Measurements from ENCODE around the gene BIRC6. TPM values are rescaled to one million over a fixed set of nuclear protein-coding genes. Genes with fewer than 3 reads are reported as not detected.

Gene BIRC6
- polyA plus RNA-seq, 3 donors = 11.5 to 32.6 (median 12.9) TPM

DNA sequence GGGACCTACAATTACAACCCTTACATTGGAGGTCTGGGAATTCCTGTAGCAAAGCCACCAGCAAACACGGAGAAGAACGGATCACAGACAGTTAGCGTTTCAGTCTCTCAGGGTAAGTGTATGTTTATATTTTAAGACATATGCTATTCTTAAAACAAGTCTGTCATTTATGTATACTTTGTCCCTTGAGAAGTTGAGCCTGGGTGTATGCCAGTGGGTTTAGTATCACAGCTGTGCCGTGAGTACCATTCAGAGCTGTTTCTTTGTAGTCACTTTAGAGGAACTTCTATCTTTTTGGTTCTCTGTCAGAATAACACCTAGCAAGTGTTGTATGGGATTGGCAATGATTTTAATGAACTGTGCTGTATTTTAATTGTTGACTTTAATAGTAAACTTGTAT lies 125.6 kb downstream of the BIRC6 start:
- no peaks in the 10 kb centered on the region for H3K9me3 Mint-ChIP-seq
- no CpG with 5 or more reads among the region's 4 CpGs for WGBS (ENCODE audit: insufficient coverage)
- peak overlapping the region in 3 of 7 donors; percentile 4 to 43 (median 26) for H3K27ac Mint-ChIP-seq
- H3K4me1 ChIP-seq (ENCODE audit: control insufficient read depth in 1 of 2, insufficient read depth in 2 of 2, low read length in 2 of 2) = peaks cover 24 to 25% of the 10 kb centered on the region in 2 donors
- peaks cover 29% of the 10 kb centered on the region for H3K79me2 ChIP-seq (ENCODE audit: insufficient read depth, low read length)
- H3K27ac ChIP-seq (ENCODE audit: low read depth in 1 of 2, low read length in 2 of 2) = peak overlapping the region in 1 of 2 donors; percentile 61
- H3K9me3 ChIP-seq (replicated peaks in 1 of 2; ENCODE audit: control insufficient read depth in 1 of 2, insufficient read depth in 1 of 2, low read length in 2 of 2) = no peaks in the 10 kb centered on the region
- TF ChIP-seq, protein P1, sequence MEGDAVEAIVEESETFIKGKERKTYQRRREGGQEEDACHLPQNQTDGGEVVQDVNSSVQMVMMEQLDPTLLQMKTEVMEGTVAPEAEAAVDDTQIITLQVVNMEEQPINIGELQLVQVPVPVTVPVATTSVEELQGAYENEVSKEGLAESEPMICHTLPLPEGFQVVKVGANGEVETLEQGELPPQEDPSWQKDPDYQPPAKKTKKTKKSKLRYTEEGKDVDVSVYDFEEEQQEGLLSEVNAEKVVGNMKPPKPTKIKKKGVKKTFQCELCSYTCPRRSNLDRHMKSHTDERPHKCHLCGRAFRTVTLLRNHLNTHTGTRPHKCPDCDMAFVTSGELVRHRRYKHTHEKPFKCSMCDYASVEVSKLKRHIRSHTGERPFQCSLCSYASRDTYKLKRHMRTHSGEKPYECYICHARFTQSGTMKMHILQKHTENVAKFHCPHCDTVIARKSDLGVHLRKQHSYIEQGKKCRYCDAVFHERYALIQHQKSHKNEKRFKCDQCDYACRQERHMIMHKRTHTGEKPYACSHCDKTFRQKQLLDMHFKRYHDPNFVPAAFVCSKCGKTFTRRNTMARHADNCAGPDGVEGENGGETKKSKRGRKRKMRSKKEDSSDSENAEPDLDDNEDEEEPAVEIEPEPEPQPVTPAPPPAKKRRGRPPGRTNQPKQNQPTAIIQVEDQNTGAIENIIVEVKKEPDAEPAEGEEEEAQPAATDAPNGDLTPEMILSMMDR (IDR thresholded peaks at IDR 0.05) = no peak
- no peak overlapping the region for H3K9ac ChIP-seq (ENCODE audit: insufficient read depth, low read length, poor library complexity, severe bottlenecking)
- peaks cover 59 to 83% of the 10 kb centered on the region in 2 donors for H3K36me3 ChIP-seq (replicated peaks in 1 of 2; ENCODE audit: control insufficient read depth in 1 of 2, insufficient read depth in 2 of 2, low read length in 2 of 2)
- no peaks in the 10 kb centered on the region for H4K20me1 ChIP-seq (ENCODE audit: insufficient read depth, low read length)
- no peaks in the 10 kb centered on the region for H3K27me3 ChIP-seq (ENCODE audit: control insufficient read depth in 2 of 2, insufficient read depth in 2 of 2, low read length in 2 of 2)
- intact Hi-C loops (cut with micrococcal nuclease) = loop anchor here (10.0 kb wide), 1 partner anchor 218 kb away; the partner anchor contains the start of gene NLRC4 (in 2 of the 2)
- H3K4me1 Mint-ChIP-seq = peaks cover 18% of the 10 kb centered on the region
- peaks cover 60 to 79% of the 10 kb centered on the region in 2 donors for H3K36me3 Mint-ChIP-seq
- H3K4me3 ChIP-seq (replicated peaks in 1 of 3; ENCODE audit: low read depth in 2 of 3, low read length in 3 of 3) = no peak overlapping the region
- no peaks in the 10 kb centered on the region for H3K27me3 Mint-ChIP-seq (ENCODE audit: low read depth in 3 of 3)
- H2AFZ ChIP-seq (ENCODE audit: insufficient read depth, low read depth, low read length, poor library complexity, severe bottlenecking) = no peak overlapping the region
- DNase-seq = no peak
- H3K4me3 Mint-ChIP-seq = no peak overlapping the region
- no peak overlapping the region for H3K4me2 ChIP-seq (replicated peaks; ENCODE audit: extremely low read depth, low read length, poor library complexity, severe bottlenecking)

DNA sequence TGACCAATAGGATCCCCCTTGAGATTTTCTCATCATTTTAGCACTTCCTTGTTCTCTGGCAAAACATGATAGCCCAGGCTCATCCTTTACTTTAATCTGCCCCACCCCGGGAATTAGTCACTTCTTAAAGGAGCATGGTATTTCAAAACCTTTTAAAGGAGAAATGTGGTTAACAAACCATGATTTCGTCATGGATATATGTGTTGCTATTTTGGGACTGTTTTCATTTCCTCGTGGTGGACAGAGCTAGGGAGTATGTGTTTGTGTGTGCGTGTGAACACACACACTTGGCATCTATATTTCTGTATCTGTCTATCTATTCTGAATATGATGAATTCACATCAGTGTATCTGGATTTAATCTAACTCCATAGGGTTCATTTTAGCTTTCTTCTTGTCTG lies 128.1 kb downstream of the BIRC6 start:
- TF ChIP-seq, protein P1 (IDR thresholded peaks at IDR 0.05) = no peak
- Mint-ChIP-seq H3K9me3 (no peaks in the 10 kb centered on the region), H3K36me3 (peaks cover 52 to 81% of the 10 kb centered on the region in 2 donors), H3K27me3 (ENCODE audit: low read depth in 3 of 3) (no peaks in the 10 kb centered on the region), H3K27ac (peak overlapping the region; percentile 85 to 97 (median 95)), H3K4me3 (peak overlapping the region in 1 of 2 donors; percentile 43), H3K4me1 (peaks cover 18% of the 10 kb centered on the region)
- peaks cover 24 to 25% of the 10 kb centered on the region in 2 donors for H3K4me1 ChIP-seq (ENCODE audit: control insufficient read depth in 1 of 2, insufficient read depth in 2 of 2, low read length in 2 of 2)
- H3K27me3 ChIP-seq (ENCODE audit: control insufficient read depth in 2 of 2, insufficient read depth in 2 of 2, low read length in 2 of 2) = no peaks in the 10 kb centered on the region
- H4K20me1 ChIP-seq (ENCODE audit: insufficient read depth, low read length) = no peaks in the 10 kb centered on the region
- peak overlapping the region; percentile 53 for H3K4me2 ChIP-seq (replicated peaks; ENCODE audit: extremely low read depth, low read length, poor library complexity, severe bottlenecking)
- H3K9me3 ChIP-seq (replicated peaks in 1 of 2; ENCODE audit: control insufficient read depth in 1 of 2, insufficient read depth in 1 of 2, low read length in 2 of 2) = no peaks in the 10 kb centered on the region
- no peak overlapping the region for H2AFZ ChIP-seq (ENCODE audit: insufficient read depth, low read depth, low read length, poor library complexity, severe bottlenecking)
- peak overlapping the region in 1 of 3 experiments; percentile 6 for H3K4me3 ChIP-seq (replicated peaks in 1 of 3; ENCODE audit: low read depth in 2 of 3, low read length in 3 of 3)
- H3K27ac ChIP-seq (ENCODE audit: low read depth in 1 of 2, low read length in 2 of 2) = peak overlapping the region; percentile 66 to 82
- intact Hi-C loops (cut with micrococcal nuclease) = loop anchor here (10.0 kb wide), 1 partner anchor 220 kb away; the partner anchor contains the start of gene NLRC4 (in 2 of the 2)
- H3K36me3 ChIP-seq (replicated peaks in 1 of 2; ENCODE audit: control insufficient read depth in 1 of 2, insufficient read depth in 2 of 2, low read length in 2 of 2) = peaks cover 59 to 81% of the 10 kb centered on the region in 2 donors
- no peak overlapping the region for H3K9ac ChIP-seq (ENCODE audit: insufficient read depth, low read length, poor library complexity, severe bottlenecking)
- peaks cover 37% of the 10 kb centered on the region for H3K79me2 ChIP-seq (ENCODE audit: insufficient read depth, low read length)
- peak; percentile 92 to 97 (median 96) for DNase-seq
- WGBS (ENCODE audit: insufficient coverage) = no CpG with 5 or more reads among the region's 4 CpGs
